ENCODE measurements around the gene SIVA1. TPM values are rescaled to one million over a fixed set of nuclear protein-coding genes. Genes with fewer than 3 reads are reported as not detected.

The SIVA1 gene
- total RNA-seq (2014; rRNA removed; shearing (Covaris generic)) = 70.0 and 94.5 TPM in 2 replicates
- 520 and 726 TPM in 2 replicates for polyA plus RNA-seq (2014; cell fraction: nucleus; rRNA removed)

GRCh38 chr14:104752735-104753527 is at the start of gene SIVA1:
TSS of gene SIVA1 (plus strand) at chr14:104753147. CDS start at chr14:104753202, 55 bp downstream.
- peak; percentile 99 for DNase-seq (ENCODE audit: extremely low read depth, low read depth)

- no peak for DNase-seq (ENCODE audit: extremely low read depth, low read depth)
Measured at GRCh38 chr14:104703269-104703668, 49.7 kb upstream of the SIVA1 start.

- no peak for DNase-seq (ENCODE audit: extremely low read depth, low read depth)
Measured at GRCh38 chr14:104704252-104704651, 48.7 kb upstream of the SIVA1 start.

- DNase-seq (ENCODE audit: extremely low read depth, low read depth) = no peak
Measured at GRCh38 chr14:104705340-104706047, 47.5 kb upstream of the SIVA1 start.

- no peak for DNase-seq (ENCODE audit: extremely low read depth, low read depth)
Measured at GRCh38 chr14:104706733-104707607, 46.0 kb upstream of the SIVA1 start.

- no peak for DNase-seq (ENCODE audit: extremely low read depth, low read depth)
Measured at GRCh38 chr14:104707608-104708595, 45.0 kb upstream of the SIVA1 start.

- peak; percentile 75 for DNase-seq (ENCODE audit: extremely low read depth, low read depth)
Measured at GRCh38 chr14:104708606-104709268, 44.2 kb upstream of the SIVA1 start.

GRCh38 chr14:104709387-104710039 is 43.4 kb upstream of the SIVA1 start:
- DNase-seq (ENCODE audit: extremely low read depth, low read depth) = no peak

GRCh38 chr14:104710071-104710735 is 42.7 kb upstream of the SIVA1 start:
- no peak for DNase-seq (ENCODE audit: extremely low read depth, low read depth)

GRCh38 chr14:104712881-104713734 is 39.8 kb upstream of the SIVA1 start:
- DNase-seq (ENCODE audit: extremely low read depth, low read depth) = no peak

GRCh38 chr14:104714066-104714465 is 38.9 kb upstream of the SIVA1 start:
- no peak for DNase-seq (ENCODE audit: extremely low read depth, low read depth)

GRCh38 chr14:104714681-104715080 is 38.3 kb upstream of the SIVA1 start:
- no peak for DNase-seq (ENCODE audit: extremely low read depth, low read depth)

GRCh38 chr14:104715416-104715815 is 37.5 kb upstream of the SIVA1 start:
- DNase-seq (ENCODE audit: extremely low read depth, low read depth) = no peak

- DNase-seq (ENCODE audit: extremely low read depth, low read depth) = no peak
Measured at GRCh38 chr14:104715871-104716270, 37.1 kb upstream of the SIVA1 start.

- no peak for DNase-seq (ENCODE audit: extremely low read depth, low read depth)
Measured at GRCh38 chr14:104717137-104717536, 35.8 kb upstream of the SIVA1 start.

- DNase-seq (ENCODE audit: extremely low read depth, low read depth) = no peak
Measured at GRCh38 chr14:104717646-104718045, 35.3 kb upstream of the SIVA1 start.

- no peak for DNase-seq (ENCODE audit: extremely low read depth, low read depth)
Measured at GRCh38 chr14:104718147-104718546, 34.8 kb upstream of the SIVA1 start.
